B cell (primary cell): ENCODE data around the gene XPO4.

Experiments
- EZH2 ChIP-seq: IDR thresholded peaks from 2 replicates; pipeline ENCODE4 v1.6.1; 2012; ENCODE audit warnings: borderline replicate concordance, low read depth, mild to moderate bottlenecking, moderate library complexity, low read length; ENCODE audit not compliant: insufficient read depth, poor library complexity, severe bottlenecking
- TF ChIP-seq, protein P1 (sequence below): fragments of 200-600 bp; IDR thresholded peaks from one replicate; pipeline ENCODE4 v1.8.0; 2022; ENCODE audit warnings: antibody characterized with exemption, mild to moderate bottlenecking

DNA sequence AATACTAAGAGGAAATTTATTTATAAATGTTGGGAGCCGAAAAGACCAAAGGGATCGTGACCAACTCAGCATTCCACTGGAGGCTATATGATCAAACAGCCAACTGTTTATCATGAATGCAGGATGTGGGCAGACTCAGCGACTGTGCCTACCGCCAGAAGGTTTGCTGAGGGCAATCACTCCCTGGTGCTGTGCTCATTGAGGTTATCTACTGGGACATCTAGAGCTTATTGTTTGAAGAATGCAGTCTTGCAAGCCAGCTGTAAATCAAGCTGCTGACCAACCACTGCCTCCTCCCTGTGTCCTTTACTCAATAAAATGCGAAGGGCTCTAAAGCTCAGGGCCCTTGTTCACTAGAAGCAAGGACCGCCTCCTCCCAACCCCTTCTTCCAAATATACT lies 8.5 kb upstream of the XPO4 start:
- TF ChIP-seq, protein P1, sequence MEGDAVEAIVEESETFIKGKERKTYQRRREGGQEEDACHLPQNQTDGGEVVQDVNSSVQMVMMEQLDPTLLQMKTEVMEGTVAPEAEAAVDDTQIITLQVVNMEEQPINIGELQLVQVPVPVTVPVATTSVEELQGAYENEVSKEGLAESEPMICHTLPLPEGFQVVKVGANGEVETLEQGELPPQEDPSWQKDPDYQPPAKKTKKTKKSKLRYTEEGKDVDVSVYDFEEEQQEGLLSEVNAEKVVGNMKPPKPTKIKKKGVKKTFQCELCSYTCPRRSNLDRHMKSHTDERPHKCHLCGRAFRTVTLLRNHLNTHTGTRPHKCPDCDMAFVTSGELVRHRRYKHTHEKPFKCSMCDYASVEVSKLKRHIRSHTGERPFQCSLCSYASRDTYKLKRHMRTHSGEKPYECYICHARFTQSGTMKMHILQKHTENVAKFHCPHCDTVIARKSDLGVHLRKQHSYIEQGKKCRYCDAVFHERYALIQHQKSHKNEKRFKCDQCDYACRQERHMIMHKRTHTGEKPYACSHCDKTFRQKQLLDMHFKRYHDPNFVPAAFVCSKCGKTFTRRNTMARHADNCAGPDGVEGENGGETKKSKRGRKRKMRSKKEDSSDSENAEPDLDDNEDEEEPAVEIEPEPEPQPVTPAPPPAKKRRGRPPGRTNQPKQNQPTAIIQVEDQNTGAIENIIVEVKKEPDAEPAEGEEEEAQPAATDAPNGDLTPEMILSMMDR, result no peak
- no peak for TF ChIP-seq EZH2
